GM21576 (cell line): ENCODE results near the gene TMEM184A.

Source experiments
- ATAC-seq: cut with Tn5 transposase; IDR thresholded peaks from one replicate; pipeline ENCODE4 v1.9.1; 2021; ENCODE audit warnings: mild to moderate bottlenecking, moderate library complexity; ENCODE audit not compliant: unreplicated experiment

The TMEM184A gene

GRCh38 chr7:1555813-1556543 is at the start of gene TMEM184A:
Gene TMEM184A (minus strand): TSS chr7:1556205. CDS start chr7:1555484, 721 bp downstream.
- no peak for ATAC-seq

- no peak for ATAC-seq
Observed at GRCh38 chr7:1604383-1604782, 48.4 kb upstream of the TMEM184A start.

- ATAC-seq, result no peak
Observed at GRCh38 chr7:1603346-1604225, 47.6 kb upstream of the TMEM184A start.

- ATAC-seq, result no peak
Observed at GRCh38 chr7:1602386-1602785, 46.4 kb upstream of the TMEM184A start.

- no peak for ATAC-seq
Observed at GRCh38 chr7:1601956-1602355, 46.0 kb upstream of the TMEM184A start.

- no peak for ATAC-seq
Observed at GRCh38 chr7:1599640-1600395, 43.8 kb upstream of the TMEM184A start.

- no peak for ATAC-seq
Observed at GRCh38 chr7:1598961-1599639, 43.1 kb upstream of the TMEM184A start.

GRCh38 chr7:1598286-1598685 is 42.3 kb upstream of the TMEM184A start:
- ATAC-seq, result no peak

- no peak for ATAC-seq
Observed at GRCh38 chr7:1597791-1598190, 41.8 kb upstream of the TMEM184A start.

GRCh38 chr7:1597066-1597760 is 41.2 kb upstream of the TMEM184A start:
- ATAC-seq, result no peak

GRCh38 chr7:1596181-1597043 is 40.4 kb upstream of the TMEM184A start:
- ATAC-seq, result no peak

- no peak for ATAC-seq
Observed at GRCh38 chr7:1595636-1596035, 39.6 kb upstream of the TMEM184A start.

GRCh38 chr7:1595027-1595426 is 39.0 kb upstream of the TMEM184A start:
- ATAC-seq, result no peak

- ATAC-seq, result no peak
Observed at GRCh38 chr7:1593904-1594421, 38.0 kb upstream of the TMEM184A start.

- ATAC-seq, result no peak
Observed at GRCh38 chr7:1593091-1593866, 37.3 kb upstream of the TMEM184A start.

- no peak for ATAC-seq
Observed at GRCh38 chr7:1592299-1592871, 36.4 kb upstream of the TMEM184A start.

GRCh38 chr7:1591876-1592275 is 35.9 kb upstream of the TMEM184A start:
- ATAC-seq, result no peak

- no peak for ATAC-seq
Observed at GRCh38 chr7:1591396-1591795, 35.4 kb upstream of the TMEM184A start.
